Measurements from ENCODE around the gene CGB2. TPM values are rescaled to one million over a fixed set of nuclear protein-coding genes. Genes with fewer than 3 reads are reported as not detected.
A peak's percentile ranks its signal among the peaks of the same experiment; 100 is the strongest.
"Not testable (repeated sequence)": the region's sequence is repeated elsewhere in the genome, so short reads cannot be mapped to it uniquely, and the experiment has no call there.

Gene CGB2
- 3.0 TPM for polyA plus RNA-seq (2012; ENCODE audit: insufficient read depth, insufficient read length, low read depth)

DNA sequence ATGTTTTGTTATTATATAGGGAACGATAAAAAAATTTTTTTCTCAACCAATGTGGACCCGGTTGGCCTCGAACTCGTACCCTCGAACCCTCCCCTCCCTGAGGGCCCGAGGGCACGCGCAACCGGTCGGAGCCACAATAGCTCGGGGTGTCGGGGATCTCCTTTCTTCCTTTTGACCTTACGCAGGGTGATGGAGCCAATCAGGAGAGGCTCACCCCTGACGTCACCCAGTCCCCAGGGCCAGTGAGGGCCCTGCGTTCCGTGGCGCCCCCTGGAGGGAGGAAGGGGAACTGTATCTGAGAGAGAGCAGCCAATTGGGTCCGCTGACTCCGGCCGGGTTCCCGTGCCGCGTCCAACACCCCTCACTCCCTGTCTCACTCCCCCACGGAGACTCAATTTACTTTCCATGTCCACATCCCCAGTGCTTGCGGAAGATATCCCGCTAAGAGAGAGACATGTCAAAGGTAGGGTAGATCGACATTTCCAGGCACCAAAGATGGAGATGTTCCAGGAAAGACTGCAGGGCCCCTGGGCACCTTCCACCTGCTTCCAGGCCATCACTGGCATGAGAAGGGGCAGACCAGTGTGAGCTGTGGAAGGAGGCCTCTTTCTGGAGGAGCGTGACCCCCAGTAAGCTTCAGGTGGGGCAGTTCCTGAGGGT lies at the start of gene CGB2:
TSS of gene CGB2 (plus strand) at position 249 of the 660 bp plus-strand sequence. CDS start at position 455, 206 bp downstream.
- not testable (repeated sequence) for H3K4me1 ChIP-seq, H3K36me3 ChIP-seq, H3K9me3 ChIP-seq, H3K27me3 ChIP-seq
- TF ChIP-seq CTCF (IDR thresholded peaks at IDR 0.05; ENCODE audit: low read depth, low read length): peak; percentile 71
- peak within 1 kb of the TSS; percentile 31 for H3K4me3 ChIP-seq (ENCODE audit: low read depth, low read length)
- DNase-seq: peak; percentile 91

DNA sequence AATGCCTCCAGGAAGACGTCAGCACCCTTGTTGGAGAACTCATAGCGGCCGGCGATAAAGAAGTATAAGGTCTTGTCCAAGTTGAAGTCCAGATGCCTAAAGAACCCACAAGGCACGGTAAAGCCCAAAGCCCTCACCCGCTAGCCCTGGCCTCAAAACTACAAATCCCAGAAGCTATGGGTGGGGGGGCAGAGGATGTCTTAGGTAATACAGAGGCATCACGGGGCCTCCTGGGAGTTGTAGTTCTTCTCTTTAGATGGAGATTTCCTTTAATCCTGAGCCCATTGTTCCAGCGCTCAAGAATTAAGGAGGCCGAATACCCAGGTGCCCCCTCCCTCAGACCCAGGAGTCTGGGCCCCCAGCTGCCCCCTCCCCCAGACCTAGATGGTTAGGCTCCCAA lies 49.4 kb upstream of the CGB2 start:
- DNase-seq: no peak
- H3K4me3 ChIP-seq (ENCODE audit: low read depth, low read length): no peak overlapping the region
- TF ChIP-seq CTCF (IDR thresholded peaks at IDR 0.05; ENCODE audit: low read depth, low read length): no peak
- H3K36me3 ChIP-seq: peaks cover 17% of the 10 kb centered on the region; the same call in 1 of the 2 replicates
- H3K4me1 ChIP-seq: no peaks in the 10 kb centered on the region
- H3K9me3 ChIP-seq: no peaks in the 10 kb centered on the region
- H3K27me3 ChIP-seq: no peaks in the 10 kb centered on the region

- no peak for TF ChIP-seq CTCF (IDR thresholded peaks at IDR 0.05; ENCODE audit: low read depth, low read length)
- no peak overlapping the region for H3K4me3 ChIP-seq (ENCODE audit: low read depth, low read length)
- no peak for DNase-seq
- peaks cover 22% of the 10 kb centered on the region; the same call in 1 of the 2 replicates for H3K36me3 ChIP-seq
- H3K4me1 ChIP-seq: no peaks in the 10 kb centered on the region
- no peaks in the 10 kb centered on the region for H3K27me3 ChIP-seq
- H3K9me3 ChIP-seq: no peaks in the 10 kb centered on the region
Measured at GRCh38 chr19:48985711-48986110, 46.0 kb upstream of the CGB2 start.

GRCh38 chr19:48986211-48986610 lies 45.5 kb upstream of the CGB2 start:
- Histone ChIP-seq H3K4me1 (no peaks in the 10 kb centered on the region), H3K27me3 (no peaks in the 10 kb centered on the region), H3K9me3 (no peaks in the 10 kb centered on the region), H3K4me3 (ENCODE audit: low read depth, low read length) (no peak overlapping the region), H3K36me3 (peaks cover 24% of the 10 kb centered on the region; the same call in 1 of the 2 replicates)
- DNase-seq: no peak
- TF ChIP-seq CTCF (IDR thresholded peaks at IDR 0.05; ENCODE audit: low read depth, low read length): no peak

GRCh38 chr19:48987323-48987722 lies 44.4 kb upstream of the CGB2 start:
- Histone ChIP-seq H3K36me3 (peaks cover 24% of the 10 kb centered on the region; the same call in 1 of the 2 replicates), H3K4me1 (no peaks in the 10 kb centered on the region), H3K27me3 (no peaks in the 10 kb centered on the region), H3K9me3 (no peaks in the 10 kb centered on the region), H3K4me3 (ENCODE audit: low read depth, low read length) (no peak overlapping the region)
- no peak for TF ChIP-seq CTCF (IDR thresholded peaks at IDR 0.05; ENCODE audit: low read depth, low read length)
- no peak for DNase-seq

GRCh38 chr19:48988286-48988685 lies 43.4 kb upstream of the CGB2 start:
- TF ChIP-seq CTCF (IDR thresholded peaks at IDR 0.05; ENCODE audit: low read depth, low read length): no peak
- no peak for DNase-seq
- Histone ChIP-seq H3K4me3 (ENCODE audit: low read depth, low read length) (no peak overlapping the region), H3K9me3 (no peaks in the 10 kb centered on the region), H3K27me3 (no peaks in the 10 kb centered on the region), H3K4me1 (no peaks in the 10 kb centered on the region), H3K36me3 (peaks cover 24% of the 10 kb centered on the region; the same call in 1 of the 2 replicates)

Measured in BE2C (cell line).